Stimulated activated CD8-positive, alpha-beta memory T cell treated with anti-CD3 and anti-CD28 coated beads, Interleukin-15, amount 100 ng/mL, for 48 hours (primary cell): ENCODE measurements around the gene SIK3.
"Not testable (repeated sequence)": the region's sequence is repeated elsewhere in the genome, so short reads cannot be mapped to it uniquely, and the experiment has no call there.

Experiments used
- DNase-seq, 2 donors: peaks; one replicate each; pipeline ENCODE4 v3.0.0-alpha.2; 2020; ENCODE audit warnings: low read depth in 2 of 2

SIK3 gene

GRCh38 chr11:117045956-117046355 lies 52.3 kb downstream of the SIK3 start:
- DNase-seq = no peak

GRCh38 chr11:117045196-117045595 lies 53.0 kb downstream of the SIK3 start:
- DNase-seq = no peak

GRCh38 chr11:117044287-117045035 lies 53.8 kb downstream of the SIK3 start:
- DNase-seq = no peak

GRCh38 chr11:117042689-117043088 lies 55.5 kb downstream of the SIK3 start:
- DNase-seq = no peak

- no peak for DNase-seq
These were observed 58.3 kb downstream of the SIK3 start for GRCh38 chr11:117039900-117040299.

- no peak for DNase-seq
These were observed 59.0 kb downstream of the SIK3 start for GRCh38 chr11:117039270-117039669.

- DNase-seq = no peak
These were observed 60.3 kb downstream of the SIK3 start for GRCh38 chr11:117037975-117038350.

- DNase-seq = no peak
These were observed 60.8 kb downstream of the SIK3 start for GRCh38 chr11:117037279-117037974.

- no peak for DNase-seq
These were observed 63.3 kb downstream of the SIK3 start for GRCh38 chr11:117034901-117035300.

- DNase-seq = no peak
These were observed 71.5 kb downstream of the SIK3 start for GRCh38 chr11:117026593-117027330.

- not testable (repeated sequence) for DNase-seq
These were observed 74.5 kb downstream of the SIK3 start for GRCh38 chr11:117023707-117024106.

GRCh38 chr11:117023178-117023577 lies 75.0 kb downstream of the SIK3 start:
- no peak for DNase-seq

- DNase-seq = no peak
These were observed 75.7 kb downstream of the SIK3 start for GRCh38 chr11:117022526-117022925.

- DNase-seq = no peak
These were observed 77.2 kb downstream of the SIK3 start for GRCh38 chr11:117020869-117021564.

- DNase-seq = peak in 1 of 2 donors; percentile 20
These were observed 77.9 kb downstream of the SIK3 start for GRCh38 chr11:117020287-117020686.

GRCh38 chr11:117019871-117020270 lies 78.4 kb downstream of the SIK3 start:
- DNase-seq = no peak

GRCh38 chr11:117017456-117017855 lies 80.8 kb downstream of the SIK3 start:
- no peak for DNase-seq

GRCh38 chr11:117016747-117017146 lies 81.5 kb downstream of the SIK3 start:
- no peak for DNase-seq

- no peak for DNase-seq
These were observed 82.0 kb downstream of the SIK3 start for GRCh38 chr11:117016246-117016645.

- DNase-seq = no peak
These were observed 86.7 kb downstream of the SIK3 start for GRCh38 chr11:117011541-117011898.

- no peak for DNase-seq
These were observed 87.3 kb downstream of the SIK3 start for GRCh38 chr11:117010808-117011540.
